ENCODE results near the gene B4GAT1.

Gene B4GAT1

GRCh38 chr11:66310324-66310723, 37.1 kb downstream of the B4GAT1 start:
- Histone ChIP-seq H4K20me1 (ENCODE audit: insufficient read depth, low read length) (no peaks in the 10 kb centered on the region), H3K79me2 (ENCODE audit: low read length) (no peaks in the 10 kb centered on the region), H3K4me1 (ENCODE audit: low read length) (no peaks in the 10 kb centered on the region), H3K9ac (ENCODE audit: low read length) (no peak overlapping the region), H3K9me3 (replicated peaks; ENCODE audit: insufficient read depth, low read length) (no peaks in the 10 kb centered on the region), H3F3A (ENCODE audit: insufficient read depth, low read length) (no peaks in the 10 kb centered on the region), H3K36me3 (replicated peaks; ENCODE audit: insufficient read depth, low read length) (no peaks in the 10 kb centered on the region), H2AFZ (ENCODE audit: low read length) (no peak overlapping the region), H3K4me2 (ENCODE audit: low read depth, low read length) (no peak overlapping the region), H3K9me2 (replicated peaks; ENCODE audit: insufficient read depth, low read length) (no peaks in the 10 kb centered on the region), H3K27me3 (replicated peaks; ENCODE audit: insufficient read depth, low read length) (peaks cover 72% of the 10 kb centered on the region), H3K4me3 (ENCODE audit: low read length) (no peak overlapping the region), H3K27ac (ENCODE audit: low read length) (no peak overlapping the region)
- TF ChIP-seq, protein P1, sequence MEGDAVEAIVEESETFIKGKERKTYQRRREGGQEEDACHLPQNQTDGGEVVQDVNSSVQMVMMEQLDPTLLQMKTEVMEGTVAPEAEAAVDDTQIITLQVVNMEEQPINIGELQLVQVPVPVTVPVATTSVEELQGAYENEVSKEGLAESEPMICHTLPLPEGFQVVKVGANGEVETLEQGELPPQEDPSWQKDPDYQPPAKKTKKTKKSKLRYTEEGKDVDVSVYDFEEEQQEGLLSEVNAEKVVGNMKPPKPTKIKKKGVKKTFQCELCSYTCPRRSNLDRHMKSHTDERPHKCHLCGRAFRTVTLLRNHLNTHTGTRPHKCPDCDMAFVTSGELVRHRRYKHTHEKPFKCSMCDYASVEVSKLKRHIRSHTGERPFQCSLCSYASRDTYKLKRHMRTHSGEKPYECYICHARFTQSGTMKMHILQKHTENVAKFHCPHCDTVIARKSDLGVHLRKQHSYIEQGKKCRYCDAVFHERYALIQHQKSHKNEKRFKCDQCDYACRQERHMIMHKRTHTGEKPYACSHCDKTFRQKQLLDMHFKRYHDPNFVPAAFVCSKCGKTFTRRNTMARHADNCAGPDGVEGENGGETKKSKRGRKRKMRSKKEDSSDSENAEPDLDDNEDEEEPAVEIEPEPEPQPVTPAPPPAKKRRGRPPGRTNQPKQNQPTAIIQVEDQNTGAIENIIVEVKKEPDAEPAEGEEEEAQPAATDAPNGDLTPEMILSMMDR (IDR thresholded peaks at IDR 0.05; ENCODE audit: low read length) = no peak
- TF ChIP-seq EZH2phosphoT487 (IDR thresholded peaks at IDR 0.05; ENCODE audit: low read length) = no peak
- TF ChIP-seq EZH2 (optimal IDR thresholded peaks at IDR 0.05; ENCODE audit: low read depth, low read length) = no peak
- DNase-seq = no peak

DNA sequence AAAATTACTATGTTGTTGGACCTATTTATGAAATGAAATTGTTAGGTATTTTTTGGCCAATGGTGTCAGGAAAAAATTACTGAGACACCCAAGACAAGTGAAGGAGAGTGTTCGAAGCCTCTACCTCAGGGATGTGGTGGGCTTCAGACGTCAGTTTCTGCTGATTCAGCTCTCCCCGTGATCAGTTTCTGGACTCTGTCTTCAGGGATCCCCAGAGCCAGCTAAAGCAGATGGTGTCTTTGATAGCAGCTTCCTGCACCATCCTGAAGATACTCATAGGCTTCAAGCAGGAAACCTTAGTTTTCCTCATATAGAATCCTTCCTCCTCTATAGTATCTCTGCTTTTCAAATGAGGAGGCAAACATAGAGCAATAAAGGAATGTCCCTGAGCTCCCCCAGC, 38.0 kb downstream of the B4GAT1 start:
- no peak overlapping the region for H3K27ac ChIP-seq (ENCODE audit: low read length)
- peaks cover 72% of the 10 kb centered on the region for H3K27me3 ChIP-seq (replicated peaks; ENCODE audit: insufficient read depth, low read length)
- H3K9me3 ChIP-seq (replicated peaks; ENCODE audit: insufficient read depth, low read length) = no peaks in the 10 kb centered on the region
- no peak for DNase-seq
- no peaks in the 10 kb centered on the region for H3K79me2 ChIP-seq (ENCODE audit: low read length)
- H3K4me3 ChIP-seq (ENCODE audit: low read length) = no peak overlapping the region
- no peak for TF ChIP-seq EZH2 (optimal IDR thresholded peaks at IDR 0.05; ENCODE audit: low read depth, low read length)
- TF ChIP-seq EZH2phosphoT487 (IDR thresholded peaks at IDR 0.05; ENCODE audit: low read length) = no peak
- TF ChIP-seq, protein P1 (IDR thresholded peaks at IDR 0.05; ENCODE audit: low read length) = no peak
- H3F3A ChIP-seq (ENCODE audit: insufficient read depth, low read length) = no peaks in the 10 kb centered on the region
- H3K9me2 ChIP-seq (replicated peaks; ENCODE audit: insufficient read depth, low read length) = no peaks in the 10 kb centered on the region
- no peak overlapping the region for H3K9ac ChIP-seq (ENCODE audit: low read length)
- no peaks in the 10 kb centered on the region for H3K36me3 ChIP-seq (replicated peaks; ENCODE audit: insufficient read depth, low read length)
- H3K4me1 ChIP-seq (ENCODE audit: low read length) = no peaks in the 10 kb centered on the region
- H4K20me1 ChIP-seq (ENCODE audit: insufficient read depth, low read length) = no peaks in the 10 kb centered on the region
- H2AFZ ChIP-seq (ENCODE audit: low read length) = no peak overlapping the region
- no peak overlapping the region for H3K4me2 ChIP-seq (ENCODE audit: low read depth, low read length)

DNA sequence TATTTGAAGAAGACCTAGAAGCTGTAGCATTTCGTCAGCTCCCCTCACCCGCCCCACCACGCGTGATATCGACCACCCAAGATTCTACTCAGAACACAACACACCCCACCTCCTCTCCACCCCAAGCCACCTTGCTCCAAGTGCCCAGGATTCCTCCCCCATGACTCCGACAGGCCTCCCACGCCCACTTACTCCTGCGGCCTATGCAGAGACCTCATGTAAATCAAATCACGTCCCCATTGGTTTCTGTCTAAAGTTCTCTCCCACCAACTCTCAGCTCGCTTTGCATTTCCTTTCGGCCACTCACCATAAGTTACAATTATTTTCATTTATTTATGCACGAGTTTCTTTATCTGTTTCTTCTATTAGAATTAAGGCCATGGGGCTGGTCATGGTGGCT, 44.8 kb downstream of the B4GAT1 start:
- H3K4me2 ChIP-seq (ENCODE audit: low read depth, low read length) = no peak overlapping the region
- H2AFZ ChIP-seq (ENCODE audit: low read length) = no peak overlapping the region
- H3K27me3 ChIP-seq (replicated peaks; ENCODE audit: insufficient read depth, low read length) = peaks cover 61% of the 10 kb centered on the region
- TF ChIP-seq EZH2phosphoT487 (IDR thresholded peaks at IDR 0.05; ENCODE audit: low read length) (no peak), EZH2 (optimal IDR thresholded peaks at IDR 0.05; ENCODE audit: low read depth, low read length) (no peak)
- TF ChIP-seq, protein P1 (IDR thresholded peaks at IDR 0.05; ENCODE audit: low read length) = no peak
- DNase-seq = no peak
- no peaks in the 10 kb centered on the region for H3K79me2 ChIP-seq (ENCODE audit: low read length)
- no peaks in the 10 kb centered on the region for H3K36me3 ChIP-seq (replicated peaks; ENCODE audit: insufficient read depth, low read length)
- no peak overlapping the region for H3K27ac ChIP-seq (ENCODE audit: low read length)
- H3K9me2 ChIP-seq (replicated peaks; ENCODE audit: insufficient read depth, low read length) = no peaks in the 10 kb centered on the region
- H3K9ac ChIP-seq (ENCODE audit: low read length) = no peak overlapping the region
- no peaks in the 10 kb centered on the region for H4K20me1 ChIP-seq (ENCODE audit: insufficient read depth, low read length)
- no peaks in the 10 kb centered on the region for H3F3A ChIP-seq (ENCODE audit: insufficient read depth, low read length)
- H3K4me1 ChIP-seq (ENCODE audit: low read length) = no peaks in the 10 kb centered on the region
- H3K9me3 ChIP-seq (replicated peaks; ENCODE audit: insufficient read depth, low read length) = no peaks in the 10 kb centered on the region
- no peak overlapping the region for H3K4me3 ChIP-seq (ENCODE audit: low read length)

Data from MM.1S (cell line).